ENCODE data around the gene TCEAL5.
"Not testable (repeated sequence)": the region's sequence is repeated elsewhere in the genome, so short reads cannot be mapped to it uniquely, and the experiment has no call there.

Gene TCEAL5

DNA sequence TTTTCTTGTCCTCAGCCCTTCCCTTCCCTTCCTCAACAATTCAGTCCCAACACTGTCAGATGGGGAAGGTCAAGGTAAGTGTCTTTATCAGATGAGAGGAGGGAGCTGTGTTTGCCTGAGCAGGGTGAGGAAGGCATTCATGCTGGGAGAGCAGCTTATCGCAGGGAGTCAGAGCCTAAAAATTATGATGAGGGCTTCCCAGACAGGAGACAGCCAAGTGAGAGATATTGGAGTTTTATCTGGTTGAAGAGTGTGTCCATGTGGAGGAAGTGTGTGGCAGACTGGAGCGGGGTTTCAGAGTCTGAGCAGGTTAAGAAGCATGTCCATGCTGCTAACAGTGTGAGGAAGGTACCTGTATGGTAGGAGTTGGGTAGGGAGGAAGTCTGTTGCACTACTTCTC lies 43.3 kb downstream of the TCEAL5 start:
- Histone ChIP-seq H3K79me2 (ENCODE audit: insufficient read depth, low read depth) (no peaks in the 10 kb centered on the region), H3K36me3 (ENCODE audit: insufficient read depth) (no peaks in the 10 kb centered on the region), H3K4me1 (ENCODE audit: low read depth, poor library complexity, severe bottlenecking) (no peaks in the 10 kb centered on the region), H3K27ac (no peak overlapping the region), H3K4me2 (no peak overlapping the region), H3K27me3 (ENCODE audit: insufficient read depth, low read depth) (no peaks in the 10 kb centered on the region), H2AFZ (ENCODE audit: low read depth) (no peak overlapping the region), H3K4me3 (IDR thresholded peaks at IDR 0.05; ENCODE audit: insufficient read depth, low read depth, low read length) (no peak overlapping the region), H4K20me1 (ENCODE audit: insufficient read depth) (no peaks in the 10 kb centered on the region), H3K9ac (no peak overlapping the region)
- TF ChIP-seq CTCF (conservative IDR thresholded peaks at IDR 0.05; ENCODE audit: low read depth, low read length), result no peak

- H3K36me3 ChIP-seq (ENCODE audit: insufficient read depth); H3K4me2 ChIP-seq; H3K79me2 ChIP-seq (ENCODE audit: insufficient read depth, low read depth); H3K4me1 ChIP-seq (ENCODE audit: low read depth, poor library complexity, severe bottlenecking); H2AFZ ChIP-seq (ENCODE audit: low read depth); H4K20me1 ChIP-seq (ENCODE audit: insufficient read depth); H3K4me3 ChIP-seq (IDR thresholded peaks at IDR 0.05; ENCODE audit: insufficient read depth, low read depth, low read length); H3K9ac ChIP-seq; H3K27me3 ChIP-seq (ENCODE audit: insufficient read depth, low read depth); H3K27ac ChIP-seq: not testable (repeated sequence)
Observed at GRCh38 chrX:103225918-103226317, 50.6 kb downstream of the TCEAL5 start.

Measured in KMS-11 (cell line).